Activated CD4-positive, alpha-beta T cell treated with anti-CD3 and anti-CD28 coated beads, Interleukin-2, amount 50 U/mL, for 16 hours (primary cell): Measurements from ENCODE around the gene RASSF8.
"Not testable (repeated sequence)": the region's sequence is repeated elsewhere in the genome, so short reads cannot be mapped to it uniquely, and the experiment has no call there.

Source experiments
- DNase-seq: peaks from one replicate; pipeline ENCODE4 v3.0.0-alpha.2; 2020

Gene RASSF8

GRCh38 chr12:26030371-26030770, 71.9 kb downstream of the RASSF8 start:
- DNase-seq = no peak

GRCh38 chr12:26031318-26031717, 72.8 kb downstream of the RASSF8 start:
- no peak for DNase-seq

DNA sequence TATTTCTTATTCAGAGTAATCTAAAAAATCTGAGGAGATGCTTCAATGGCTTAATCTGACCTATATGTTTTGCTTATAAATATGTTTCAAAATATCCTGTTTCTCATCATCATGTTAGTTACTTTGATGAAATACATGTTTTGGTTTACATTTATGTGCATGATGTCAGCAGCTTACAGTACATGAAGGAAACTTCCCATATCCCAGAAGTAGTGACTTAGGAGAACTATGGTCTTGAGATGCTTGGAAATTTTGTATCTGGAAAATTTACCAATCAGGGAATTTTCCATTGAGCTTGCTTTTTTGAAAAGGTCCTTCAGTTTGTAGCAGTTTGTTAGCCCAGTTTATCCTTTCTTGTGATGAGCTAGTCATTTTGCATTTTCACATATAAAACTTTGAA, 73.3 kb downstream of the RASSF8 start:
- no peak for DNase-seq

- DNase-seq = no peak
Observed at GRCh38 chr12:26032290-26032689, 73.8 kb downstream of the RASSF8 start.

DNA sequence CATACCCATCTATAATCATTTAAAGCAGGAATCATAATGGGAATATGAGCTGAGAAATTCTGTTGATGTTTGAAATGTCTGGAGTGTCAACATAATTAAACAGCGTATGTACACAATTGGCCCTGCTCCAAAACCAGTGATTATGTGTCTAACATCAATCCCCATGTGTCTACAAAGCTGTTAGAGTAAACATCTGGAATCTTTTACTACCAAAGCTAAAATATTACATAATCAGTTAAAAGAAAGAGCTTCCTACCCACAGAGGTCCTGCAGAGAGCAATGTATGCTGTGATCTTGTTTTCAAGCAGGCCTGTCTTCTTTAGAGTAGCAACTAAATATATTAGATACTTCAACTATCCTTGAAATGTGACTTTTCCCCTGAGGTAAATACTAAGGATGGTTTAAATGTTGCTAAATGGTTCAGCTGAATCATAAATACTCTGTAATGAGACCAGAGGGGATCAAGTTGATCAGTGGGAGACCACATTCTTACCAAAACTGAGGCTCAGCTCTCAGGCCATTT, 74.3 kb downstream of the RASSF8 start:
- no peak for DNase-seq

GRCh38 chr12:26034371-26035142, 76.1 kb downstream of the RASSF8 start:
- no peak for DNase-seq

DNA sequence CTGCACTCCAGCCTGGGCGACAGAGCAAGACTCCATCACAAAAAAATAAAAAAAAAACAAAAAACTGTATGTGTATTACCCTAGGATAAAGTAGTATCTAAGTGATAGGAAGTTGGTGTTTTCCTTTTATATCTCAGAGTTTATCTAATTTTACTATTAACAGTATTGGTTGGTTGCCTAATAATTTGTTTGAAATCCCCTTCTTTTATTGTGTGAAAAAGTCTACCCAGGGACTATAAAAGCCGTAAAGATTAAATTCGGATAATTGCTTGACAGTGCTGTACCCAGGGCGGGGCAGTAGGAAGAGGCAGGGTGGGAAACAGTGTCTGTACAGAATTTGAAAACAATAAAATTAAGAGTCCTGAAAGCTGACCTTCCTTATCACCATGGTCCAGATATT, 78.4 kb downstream of the RASSF8 start:
- no peak for DNase-seq

DNA sequence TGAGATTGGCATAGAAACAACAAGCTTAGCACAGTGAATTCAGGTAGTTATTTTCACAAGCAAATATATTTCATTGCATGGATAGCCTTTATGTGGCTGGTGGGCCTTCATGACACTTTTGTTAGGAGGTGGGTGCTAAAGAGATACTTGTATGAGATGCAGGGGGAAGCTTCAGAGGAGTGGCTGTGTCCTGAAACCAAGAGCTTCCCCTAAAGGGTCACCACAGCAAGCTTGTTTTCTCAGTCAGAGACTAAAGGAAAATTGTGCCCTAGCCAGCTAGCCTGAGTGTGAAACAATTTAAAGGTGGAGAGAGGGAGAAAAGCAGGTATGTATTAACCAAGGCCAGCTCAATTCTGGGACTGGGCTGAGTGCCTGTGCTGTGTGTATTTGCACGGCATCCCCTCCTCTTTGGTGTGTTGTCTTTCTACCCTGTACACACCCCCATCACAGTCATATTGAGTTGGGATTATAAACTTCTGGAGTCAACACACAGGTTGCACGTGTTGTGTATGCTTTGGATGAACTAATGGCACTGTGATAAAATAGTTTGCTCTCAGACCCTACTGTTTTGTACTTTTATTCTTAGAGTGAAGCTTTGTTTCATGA, 79.2 kb downstream of the RASSF8 start:
- DNase-seq = no peak

DNA sequence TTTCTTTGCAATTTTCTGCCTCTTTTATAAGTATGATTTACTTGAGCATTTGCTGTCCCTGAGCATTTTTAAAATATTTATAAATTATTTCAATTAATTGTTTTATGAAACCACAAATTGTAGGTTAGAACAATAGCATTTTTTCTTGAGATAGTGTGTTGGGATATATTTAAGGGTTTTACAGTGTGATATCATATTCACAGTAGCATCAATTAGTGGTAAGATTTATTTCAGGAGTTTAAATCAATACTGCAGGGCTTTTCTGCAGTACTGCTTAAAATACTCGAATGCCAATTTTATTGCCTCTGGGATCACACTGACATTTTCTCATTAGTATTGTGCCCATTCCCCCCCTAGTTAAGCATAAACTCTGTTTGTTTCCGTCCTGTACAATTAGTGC, 84.2 kb downstream of the RASSF8 start:
- no peak for DNase-seq

GRCh38 chr12:26043135-26044006, 84.9 kb downstream of the RASSF8 start:
- no peak for DNase-seq

DNA sequence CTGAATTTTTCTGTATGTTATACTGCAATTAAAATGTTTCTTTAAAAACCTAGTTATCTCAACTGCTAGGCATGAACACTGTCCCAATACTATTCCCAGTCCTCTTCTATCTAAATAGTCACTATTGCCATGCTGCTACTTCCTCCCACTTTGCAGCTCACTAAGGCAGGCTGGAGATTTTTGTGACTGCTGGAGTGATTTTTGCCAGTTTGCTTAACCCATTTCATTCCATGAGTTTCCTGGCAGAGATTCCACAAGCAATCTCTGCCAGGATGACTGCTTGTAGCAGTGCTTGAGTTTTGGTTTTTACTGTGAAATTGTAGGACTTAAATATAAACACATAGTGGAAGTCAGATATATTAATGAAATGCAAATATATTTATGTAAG, 85.5 kb downstream of the RASSF8 start:
- no peak for DNase-seq

DNA sequence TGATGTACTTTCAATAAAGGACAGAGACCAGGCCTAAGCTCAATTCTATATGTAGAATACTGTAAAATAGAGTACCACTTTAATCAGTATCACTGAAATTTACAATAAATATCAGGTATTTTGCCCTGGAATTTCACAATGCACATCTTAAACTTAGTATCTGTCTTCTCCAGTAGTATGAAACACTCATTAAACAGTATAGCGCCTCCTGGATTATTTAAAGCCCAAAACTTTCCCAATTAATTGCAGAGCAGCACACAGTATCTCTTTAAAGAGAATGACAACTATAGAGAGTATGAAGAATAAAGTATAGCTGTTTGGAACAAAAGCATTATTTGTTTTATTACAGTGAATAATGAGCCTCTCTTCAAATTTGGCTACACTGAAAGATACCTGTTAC, 86.1 kb downstream of the RASSF8 start:
- DNase-seq = no peak

DNA sequence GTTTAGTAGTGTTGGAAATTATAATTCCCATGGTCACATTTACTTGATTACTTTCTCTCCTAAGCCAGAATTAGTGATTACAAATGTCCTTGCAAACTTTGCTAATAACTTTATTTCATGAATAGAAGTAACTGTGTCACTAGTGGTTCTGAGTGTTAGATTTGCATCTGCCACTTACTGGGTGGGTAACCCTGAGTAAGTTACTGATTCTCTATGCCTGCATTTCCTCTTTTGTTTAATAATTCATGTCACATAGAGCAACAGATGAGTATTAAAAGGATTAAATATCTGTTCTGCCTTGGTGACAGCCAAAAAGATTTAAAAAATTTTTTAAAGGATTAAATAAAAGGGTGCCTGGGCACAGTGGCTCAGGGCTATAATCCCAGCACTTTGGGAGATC, 87.7 kb downstream of the RASSF8 start:
- no peak for DNase-seq

DNA sequence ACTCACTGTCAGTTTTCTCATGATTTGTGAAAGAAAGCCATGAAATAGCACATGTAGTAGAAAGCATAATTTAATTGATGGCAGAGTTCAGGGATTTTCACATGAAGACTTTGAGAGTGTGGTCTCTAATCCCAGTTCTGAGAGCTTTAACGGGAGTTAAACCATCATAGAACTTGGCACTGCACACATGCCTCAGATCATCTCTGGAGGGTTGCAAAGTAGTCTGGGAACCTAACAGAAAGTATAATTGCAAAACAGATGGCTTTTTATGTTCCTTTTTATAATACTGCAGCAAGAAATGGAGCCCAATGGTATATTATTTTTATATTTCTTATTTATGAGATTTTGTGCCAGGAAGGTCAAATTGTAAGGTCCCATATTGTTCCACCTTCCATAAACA, 88.4 kb downstream of the RASSF8 start:
- DNase-seq = no peak

- DNase-seq = no peak
Observed at GRCh38 chr12:26047401-26048226, 89.1 kb downstream of the RASSF8 start.

DNA sequence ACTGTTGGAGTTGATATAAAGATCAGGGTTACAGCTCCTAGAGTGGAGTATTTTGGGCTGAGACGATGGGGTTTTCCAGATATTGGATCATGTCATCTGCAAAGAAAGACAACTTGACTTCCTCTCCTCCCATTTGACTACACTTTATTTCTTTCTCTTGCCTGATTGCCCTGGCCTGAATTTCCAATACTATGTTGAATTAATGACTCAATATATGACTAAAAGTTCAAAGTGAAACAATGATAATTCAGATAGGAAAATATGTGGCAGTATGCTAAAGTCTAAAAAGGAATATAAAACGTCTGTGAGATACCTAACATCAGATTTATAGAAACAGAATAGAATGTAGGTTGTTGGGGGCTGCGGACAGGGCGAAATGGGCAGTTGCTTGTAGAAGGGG, 94.2 kb downstream of the RASSF8 start:
- DNase-seq = no peak

GRCh38 chr12:26054383-26054782, 95.9 kb downstream of the RASSF8 start:
- no peak for DNase-seq

GRCh38 chr12:26055087-26055486, 96.6 kb downstream of the RASSF8 start:
- DNase-seq = no peak

- peak; percentile 13 for DNase-seq
Observed at GRCh38 chr12:26056335-26056734, 97.9 kb downstream of the RASSF8 start.

GRCh38 chr12:26057271-26057670, 98.8 kb downstream of the RASSF8 start:
- not testable (repeated sequence) for DNase-seq

- DNase-seq = no peak
Observed at GRCh38 chr12:26058308-26058707, 99.8 kb downstream of the RASSF8 start.

DNA sequence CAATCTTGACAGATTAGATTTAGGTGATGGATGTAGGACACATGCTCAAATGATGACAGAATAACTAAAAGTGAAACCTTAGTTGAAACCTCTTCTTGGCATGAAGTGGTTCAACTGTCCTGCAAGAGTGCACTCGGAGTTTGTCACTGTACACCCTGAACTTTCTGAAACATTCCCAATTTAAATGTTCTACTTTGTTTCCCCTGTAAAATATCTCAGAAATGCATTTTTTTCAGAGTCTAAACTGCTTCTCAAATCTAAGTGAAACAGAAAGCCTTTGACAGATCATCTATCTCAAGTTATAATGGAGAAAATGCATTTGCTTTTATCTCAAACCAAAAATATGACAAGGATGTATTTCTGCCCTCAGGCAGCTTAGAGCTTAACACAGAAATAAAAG, 100.3 kb downstream of the RASSF8 start:
- DNase-seq = no peak

- DNase-seq = no peak
Observed at GRCh38 chr12:26062006-26062405, 103.5 kb downstream of the RASSF8 start.
